HepG2 (cell line): ENCODE data around the gene CDC25C. TPM values are rescaled to one million over a fixed set of nuclear protein-coding genes. Genes with fewer than 3 reads are reported as not detected.

Experiments used
- ATF7 ChIP-seq, 2 experiments: fragments of 450-650 bp in 1 of 2; sonication (generic) in 1 of 2; formaldehyde crosslinking in 1 of 2; IDR thresholded peaks; 2 replicates each; pipeline versions ENCODE4 v1.4.0 to v1.6.1; 2016 to 2020; ENCODE audit warnings: antibody characterized with exemption in 1 of 2, mild to moderate bottlenecking in 1 of 2, missing genetic modification reagents in 1 of 2
- CEBPG ChIP-seq: IDR thresholded peaks from 2 replicates; pipeline ENCODE4 v1.6.1; 2016
- CREB1 ChIP-seq, 2 experiments: fragments of 450-650 bp in 1 of 2; IDR thresholded peaks; 2 replicates each; pipeline ENCODE4 v1.6.1; 2016 to 2017; ENCODE audit warnings: control low read depth in 1 of 2, mild to moderate bottlenecking in 1 of 2, missing compliant biosample characterization in 1 of 2, missing genetic modification characterization in 1 of 2
- ETV5 ChIP-seq: IDR thresholded peaks from 2 replicates; pipeline ENCODE4 v1.6.1; 2018; ENCODE audit warnings: missing biosample characterization, missing genetic modification reagents, inconsistent platforms, borderline replicate concordance
- FOXJ3 ChIP-seq: sonication (generic); formaldehyde crosslinking; IDR thresholded peaks from 2 replicates; pipeline ENCODE4 v1.4.0; 2020; ENCODE audit warnings: missing genetic modification reagents, mild to moderate bottlenecking, borderline replicate concordance
- KDM3A ChIP-seq: IDR thresholded peaks from 2 replicates; pipeline ENCODE4 v1.6.1; 2018; ENCODE audit warnings: low read depth, missing compliant biosample characterization
- KDM5A ChIP-seq: fragments of 200-600 bp; sonication (generic); IDR thresholded peaks from 2 replicates; pipeline ENCODE4 v1.7.0; 2018; ENCODE audit warnings: antibody characterized with exemption, mild to moderate bottlenecking, low read length, borderline replicate concordance
- KMT2A ChIP-seq: sonication (generic); formaldehyde crosslinking; IDR thresholded peaks from 2 replicates; pipeline ENCODE4 v1.4.0; 2020; ENCODE audit warnings: missing genetic modification reagents
- MTF2 ChIP-seq: sonication (generic); formaldehyde crosslinking; IDR thresholded peaks from 2 replicates; pipeline ENCODE4 v1.5.0; 2020; ENCODE audit warnings: missing genetic modification reagents, borderline replicate concordance
- PBX2 ChIP-seq: IDR thresholded peaks from 2 replicates; pipeline ENCODE4 v1.6.1; 2016; ENCODE audit warnings: control low read depth
- PRPF4 ChIP-seq: fragments of 200-400 bp; formaldehyde crosslinking; IDR thresholded peaks from 2 replicates; pipeline ENCODE4 v1.6.1; 2016; ENCODE audit warnings: low read length, low read depth; ENCODE audit not compliant: poor library complexity, severe bottlenecking
- RAD51 ChIP-seq: fragments of 450-650 bp; IDR thresholded peaks from 2 replicates; pipeline ENCODE4 v1.6.1; 2016; ENCODE audit warnings: borderline replicate concordance
- TFAP4 ChIP-seq: sonication (generic); IDR thresholded peaks from 2 replicates; pipeline ENCODE4 v1.6.1; 2016; ENCODE audit warnings: low read depth, borderline replicate concordance
- ZHX1 ChIP-seq: sonication (generic); formaldehyde crosslinking; IDR thresholded peaks from 2 replicates; pipeline ENCODE4 v1.8.1; 2022; ENCODE audit warnings: low read depth, mild to moderate bottlenecking, missing genetic modification reagents
- ZNF335 ChIP-seq: sonication (generic); formaldehyde crosslinking; IDR thresholded peaks from 2 replicates; pipeline ENCODE4 v1.4.0; 2020; ENCODE audit warnings: missing genetic modification reagents
- ZNF563 ChIP-seq: sonication (generic); formaldehyde crosslinking; IDR thresholded peaks from 2 replicates; pipeline ENCODE4 v1.8.0; 2022; ENCODE audit warnings: mild to moderate bottlenecking, moderate library complexity, missing genetic modification reagents
- ZNF746 ChIP-seq: sonication (generic); formaldehyde crosslinking; IDR thresholded peaks from 2 replicates; pipeline ENCODE4 v1.8.0; 2022; ENCODE audit warnings: mild to moderate bottlenecking, missing genetic modification reagents
- ZNF781 ChIP-seq: sonication (generic); formaldehyde crosslinking; IDR thresholded peaks from 2 replicates; pipeline ENCODE4 v1.5.1; 2020; ENCODE audit warnings: borderline replicate concordance, mild to moderate bottlenecking, missing genetic modification reagents; ENCODE audit errors: not compliant biosample characterization
- polyA plus RNA-seq, 8 experiments: library from polyadenylated mRNA; depleted of rRNA in 3 of 8; stranded (reverse) in 7 of 8; unstranded in 1 of 8; fragments of >200 nt; fragmentation: Illumina TruSeq in 4 of 8; extraction: Trizol in 4 of 8; gene quantifications; 2 replicates each; pipeline versions ENCODE4 v1.2.1 to v1.2.3, GENCODE V29; 2011 to 2016; ENCODE audit warnings: low read depth in 4 of 8, missing spikeins in 1 of 8, mixed read lengths in 1 of 8; ENCODE audit not compliant: insufficient read depth in 1 of 8
- total RNA-seq, 5 experiments: library from RNA; depleted of rRNA; stranded (reverse); fragments of >200 nt; fragmentation: Illumina TruSeq; extraction: Trizol; gene quantifications; 2 replicates each; pipeline ENCODE4 v1.2.3, GENCODE V29; 2016; ENCODE audit warnings: low read depth in 1 of 5
- TF ChIP-seq, protein P1 (sequence below): sonication (generic); formaldehyde crosslinking; conservative IDR thresholded peaks from 2 replicates; pipeline ENCODE4 v1.4.0; 2020; ENCODE audit warnings: missing genetic modification reagents
- TF ChIP-seq, protein P2 (sequence below): sonication (generic); formaldehyde crosslinking; IDR thresholded peaks from 2 replicates; pipeline ENCODE4 v1.4.0; 2020; ENCODE audit warnings: missing genetic modification reagents

The CDC25C gene
- total and polyA plus RNA-seq, 2 of the 13 experiments (the other 11 are each of a cell fraction or from before 2014, with no cell fraction given) = 17.7 to 27.6 TPM

- TF ChIP-seq PBX2 (CRISPR knock-in tag) = no peak
- 0 out of 2 replicates have a peak, but pooled peaks have one; percentile 7 for TF ChIP-seq FOXJ3 (CRISPR knock-in tag)
- TF ChIP-seq ZHX1 (CRISPR knock-in tag) = peak; percentile 95
- no peak for TF ChIP-seq RAD51
- TF ChIP-seq ATF7 (IDR thresholded peaks at IDR 0.05) = peak; percentile 97
- TF ChIP-seq ATF7 (CRISPR knock-in tag; IDR thresholded peaks at IDR 0.05) = peak; percentile 99
- no peak for TF ChIP-seq ETV5
- peak; percentile 61; the same call in 1 of the 2 replicates for TF ChIP-seq ZNF746 (CRISPR knock-in tag)
- TF ChIP-seq CEBPG (CRISPR knock-in tag) = peak; percentile 62
- TF ChIP-seq MTF2 = no peak
- TF ChIP-seq KDM5A = peak; percentile 79; the same call in 1 of the 2 replicates
- peak; percentile 65 for TF ChIP-seq ZNF781 (CRISPR knock-in tag)
- TF ChIP-seq KMT2A (CRISPR knock-in tag) = 0 out of 2 replicates have a peak, but pooled peaks have one; percentile 5
- TF ChIP-seq PRPF4 = peak; percentile 85
- TF ChIP-seq TFAP4 = peak; percentile 30; the same call in 1 of the 2 replicates
- peak; percentile 82; the same call in 1 of the 2 replicates for TF ChIP-seq ZNF335 (CRISPR knock-in tag)
- TF ChIP-seq KDM3A (CRISPR knock-in tag) = 0 out of 2 replicates have a peak, but pooled peaks have one; percentile 2
- TF ChIP-seq, protein P1, sequence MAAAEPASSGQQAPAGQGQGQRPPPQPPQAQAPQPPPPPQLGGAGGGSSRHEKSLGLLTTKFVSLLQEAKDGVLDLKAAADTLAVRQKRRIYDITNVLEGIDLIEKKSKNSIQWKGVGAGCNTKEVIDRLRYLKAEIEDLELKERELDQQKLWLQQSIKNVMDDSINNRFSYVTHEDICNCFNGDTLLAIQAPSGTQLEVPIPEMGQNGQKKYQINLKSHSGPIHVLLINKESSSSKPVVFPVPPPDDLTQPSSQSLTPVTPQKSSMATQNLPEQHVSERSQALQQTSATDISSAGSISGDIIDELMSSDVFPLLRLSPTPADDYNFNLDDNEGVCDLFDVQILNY = no peak
- peak; percentile 93 for TF ChIP-seq CREB1 (IDR thresholded peaks at IDR 0.05)
- TF ChIP-seq CREB1 (CRISPR knock-in tag; IDR thresholded peaks at IDR 0.05) = peak; percentile 97
- 0 out of 2 replicates have a peak, but pooled peaks have one; percentile 20 for TF ChIP-seq ZNF563 (CRISPR knock-in tag)
- TF ChIP-seq, protein P2, sequence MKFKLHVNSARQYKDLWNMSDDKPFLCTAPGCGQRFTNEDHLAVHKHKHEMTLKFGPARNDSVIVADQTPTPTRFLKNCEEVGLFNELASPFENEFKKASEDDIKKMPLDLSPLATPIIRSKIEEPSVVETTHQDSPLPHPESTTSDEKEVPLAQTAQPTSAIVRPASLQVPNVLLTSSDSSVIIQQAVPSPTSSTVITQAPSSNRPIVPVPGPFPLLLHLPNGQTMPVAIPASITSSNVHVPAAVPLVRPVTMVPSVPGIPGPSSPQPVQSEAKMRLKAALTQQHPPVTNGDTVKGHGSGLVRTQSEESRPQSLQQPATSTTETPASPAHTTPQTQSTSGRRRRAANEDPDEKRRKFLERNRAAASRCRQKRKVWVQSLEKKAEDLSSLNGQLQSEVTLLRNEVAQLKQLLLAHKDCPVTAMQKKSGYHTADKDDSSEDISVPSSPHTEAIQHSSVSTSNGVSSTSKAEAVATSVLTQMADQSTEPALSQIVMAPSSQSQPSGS (CRISPR knock-in tag) = peak; percentile 86
Observed at GRCh38 chr5:138336952-138337684, 5.5 kb upstream of the CDC25C start (continued).
